OCI-LY3 (cell line): ENCODE data around the gene MBNL1.

ENCODE experiments used
- H2AFZ ChIP-seq: fragments of 200-600, 300-600 bp; shearing (Covaris generic); 2 replicates; pipeline ENCODE4 v1.6.0; 2014; ENCODE audit warnings: antibody characterized with exemption, low read depth, low read length
- H3K27ac ChIP-seq: fragments of 200-600, 300-600 bp; sonication (generic); 2 replicates; pipeline ENCODE4 v1.5.1; 2014; ENCODE audit warnings: mild to moderate bottlenecking, low read length, moderate library complexity, mixed read lengths
- H3K27me3 ChIP-seq: fragments of 200-600, 300-600 bp; sonication (generic); 2 replicates; pipeline ENCODE4 v1.6.1; 2014; ENCODE audit warnings: low read depth, low read length, mixed read lengths
- H3K36me3 ChIP-seq: fragments of 200-600, 300-600 bp; sonication (generic); replicated peaks from 2 replicates; pipeline ENCODE3; 2014; ENCODE audit warnings: low read depth, low read length, mixed read lengths
- H3K4me1 ChIP-seq: fragments of 300-600, 200-600 bp; sonication (generic); 2 replicates; pipeline ENCODE4 v1.6.1; 2014; ENCODE audit warnings: low read length, mixed read lengths
- H3K4me2 ChIP-seq: fragments of 200-600, 300-600 bp; sonication (generic); 2 replicates; pipeline ENCODE4 v1.6.1; 2014; ENCODE audit warnings: low read length, mixed read lengths
- H3K4me3 ChIP-seq: fragments of 300-600, 200-600 bp; sonication (generic); 2 replicates; pipeline ENCODE4 v1.5.1; 2014; ENCODE audit warnings: antibody characterized with exemption, mild to moderate bottlenecking, low read length, moderate library complexity
- H3K79me2 ChIP-seq: fragments of 300-600, 200-600 bp; shearing (Covaris generic); 2 replicates; pipeline ENCODE4 v1.6.1; 2014; ENCODE audit warnings: mild to moderate bottlenecking, low read length, mixed read lengths
- H3K9ac ChIP-seq: fragments of 300-600, 200-600 bp; shearing (Covaris generic); 2 replicates; pipeline ENCODE4 v1.6.0; 2014; ENCODE audit warnings: mild to moderate bottlenecking, low read length, moderate library complexity
- H3K9me3 ChIP-seq: fragments of 200-600, 300-600 bp; shearing (Covaris generic); 2 replicates; pipeline ENCODE4 v1.6.1; 2014; ENCODE audit warnings: low read length, mixed read lengths; ENCODE audit not compliant: insufficient read depth
- H4K20me1 ChIP-seq: fragments of 200-600, 300-600 bp; sonication (generic); 2 replicates; pipeline ENCODE4 v1.6.1; 2016; ENCODE audit warnings: low read length, mixed read lengths; ENCODE audit not compliant: insufficient read depth
- EZH2phosphoT487 ChIP-seq: fragments of 200-600 bp; shearing (Covaris generic); IDR thresholded peaks from 2 replicates; pipeline ENCODE4 v1.6.1; 2018; ENCODE audit warnings: antibody characterized with exemption, mixed run types, low read depth
- TF ChIP-seq, protein P1 (sequence below): fragments of 200-600, 300-600 bp; sonication (generic); IDR thresholded peaks from 2 replicates; pipeline ENCODE4 v1.5.1; 2014; ENCODE audit warnings: antibody characterized with exemption, low read length, low read depth

The MBNL1 gene

DNA sequence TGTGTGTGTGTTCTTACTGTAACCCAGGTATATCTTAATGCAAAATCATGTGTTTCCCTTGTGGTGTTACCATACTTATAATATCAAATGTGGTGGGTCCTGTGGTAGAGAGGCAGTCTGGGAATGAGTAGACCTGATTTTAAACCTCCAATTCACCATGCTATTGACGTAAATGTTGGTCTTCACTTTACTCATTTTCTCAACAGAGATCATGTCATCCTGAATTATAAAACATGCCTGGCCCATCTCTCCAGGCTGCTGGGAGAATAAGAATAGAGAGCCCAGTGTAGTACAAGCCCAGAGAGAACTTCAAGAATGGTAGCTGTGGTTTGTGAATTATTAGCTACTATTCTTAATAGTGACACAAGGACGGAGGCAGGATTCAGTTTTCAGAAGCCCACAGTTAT lies 88.1 kb downstream of the MBNL1 start:
- H3K4me3 ChIP-seq, result no peak overlapping the region
- peaks cover 94% of the 10 kb centered on the region for H3K79me2 ChIP-seq
- H2AFZ ChIP-seq, result no peak overlapping the region
- peak overlapping the region; percentile 13; the same call in 1 of the 2 replicates for H3K4me2 ChIP-seq
- no peaks in the 10 kb centered on the region for H3K9me3 ChIP-seq
- peaks cover 14% of the 10 kb centered on the region for H3K36me3 ChIP-seq
- H3K9ac ChIP-seq, result no peak overlapping the region
- peaks cover 87% of the 10 kb centered on the region for H4K20me1 ChIP-seq
- H3K4me1 ChIP-seq, result peaks cover 39% of the 10 kb centered on the region
- H3K27ac ChIP-seq, result no peak overlapping the region
- H3K27me3 ChIP-seq, result no peaks in the 10 kb centered on the region
- TF ChIP-seq, protein P1, sequence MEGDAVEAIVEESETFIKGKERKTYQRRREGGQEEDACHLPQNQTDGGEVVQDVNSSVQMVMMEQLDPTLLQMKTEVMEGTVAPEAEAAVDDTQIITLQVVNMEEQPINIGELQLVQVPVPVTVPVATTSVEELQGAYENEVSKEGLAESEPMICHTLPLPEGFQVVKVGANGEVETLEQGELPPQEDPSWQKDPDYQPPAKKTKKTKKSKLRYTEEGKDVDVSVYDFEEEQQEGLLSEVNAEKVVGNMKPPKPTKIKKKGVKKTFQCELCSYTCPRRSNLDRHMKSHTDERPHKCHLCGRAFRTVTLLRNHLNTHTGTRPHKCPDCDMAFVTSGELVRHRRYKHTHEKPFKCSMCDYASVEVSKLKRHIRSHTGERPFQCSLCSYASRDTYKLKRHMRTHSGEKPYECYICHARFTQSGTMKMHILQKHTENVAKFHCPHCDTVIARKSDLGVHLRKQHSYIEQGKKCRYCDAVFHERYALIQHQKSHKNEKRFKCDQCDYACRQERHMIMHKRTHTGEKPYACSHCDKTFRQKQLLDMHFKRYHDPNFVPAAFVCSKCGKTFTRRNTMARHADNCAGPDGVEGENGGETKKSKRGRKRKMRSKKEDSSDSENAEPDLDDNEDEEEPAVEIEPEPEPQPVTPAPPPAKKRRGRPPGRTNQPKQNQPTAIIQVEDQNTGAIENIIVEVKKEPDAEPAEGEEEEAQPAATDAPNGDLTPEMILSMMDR, result no peak
- no peak for TF ChIP-seq EZH2phosphoT487

DNA sequence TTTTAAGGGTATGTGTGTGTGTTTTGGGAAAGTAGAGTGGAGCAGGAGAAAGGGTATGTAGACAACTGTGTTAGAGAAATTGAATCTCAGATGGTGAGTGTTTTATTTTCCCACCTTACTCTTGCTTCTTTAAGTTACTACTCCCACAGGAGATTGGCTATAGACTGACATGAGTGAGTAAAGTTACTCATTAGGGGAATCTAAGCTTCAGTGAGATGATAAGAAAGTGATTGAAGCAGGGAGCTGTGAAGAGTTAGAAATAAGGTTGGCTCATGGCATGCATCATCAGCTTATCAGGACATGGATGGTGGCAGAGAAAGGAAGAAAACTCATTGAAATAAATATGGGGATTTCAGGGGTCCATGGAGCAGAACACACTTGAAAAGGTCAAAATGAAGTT lies 88.9 kb downstream of the MBNL1 start:
- H3K27ac ChIP-seq, result no peak overlapping the region
- no peak overlapping the region for H3K9ac ChIP-seq
- H3K4me3 ChIP-seq, result no peak overlapping the region
- no peak overlapping the region; the same call in 1 of the 2 replicates for H3K4me2 ChIP-seq
- no peak for TF ChIP-seq EZH2phosphoT487
- TF ChIP-seq, protein P1, result no peak
- no peak overlapping the region for H2AFZ ChIP-seq
- H3K79me2 ChIP-seq, result peaks cover 94% of the 10 kb centered on the region
- peaks cover 35% of the 10 kb centered on the region for H3K4me1 ChIP-seq
- H3K36me3 ChIP-seq, result peaks cover 18% of the 10 kb centered on the region
- H3K27me3 ChIP-seq, result no peaks in the 10 kb centered on the region
- H4K20me1 ChIP-seq, result peaks cover 87% of the 10 kb centered on the region
- no peaks in the 10 kb centered on the region for H3K9me3 ChIP-seq

DNA sequence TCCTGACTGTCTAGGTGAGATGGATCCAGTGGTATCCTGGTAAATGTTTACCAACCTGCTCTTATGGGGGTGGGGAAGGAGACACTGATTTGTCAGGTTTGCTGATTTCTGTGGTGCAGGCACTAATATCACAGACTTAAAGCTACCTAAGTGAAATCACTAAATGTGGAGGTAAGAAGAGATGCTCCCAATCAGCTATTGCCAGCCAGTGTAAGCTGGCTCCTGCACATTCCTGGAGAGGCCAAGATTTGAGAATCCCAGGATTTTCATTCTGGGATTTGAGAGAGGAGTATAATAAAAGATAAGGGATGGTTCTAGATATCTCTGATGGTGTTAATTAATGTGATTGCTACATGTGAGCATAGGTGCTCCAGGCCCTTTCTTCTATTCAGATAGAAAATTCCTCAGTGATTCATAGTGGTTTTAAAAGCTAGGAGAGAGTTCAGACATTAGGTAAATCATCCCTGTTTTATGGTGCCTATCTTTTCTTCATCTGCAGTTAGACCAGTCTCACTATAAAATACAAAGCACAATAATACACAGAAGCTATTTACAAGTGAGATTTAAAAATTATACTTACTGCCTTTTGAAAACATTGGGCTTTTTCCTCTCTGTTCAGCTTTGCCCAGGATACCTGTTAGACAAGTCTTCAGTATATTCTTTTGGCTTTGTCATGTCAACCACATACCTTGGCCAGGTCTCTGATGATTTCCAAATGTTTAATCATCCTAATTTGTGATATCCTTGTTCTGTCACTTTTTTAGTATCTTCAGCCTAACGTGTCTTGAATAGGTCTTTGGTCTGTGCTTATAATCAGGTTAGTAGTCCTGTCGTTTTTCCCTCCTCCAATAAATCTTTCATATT lies 90.9 kb downstream of the MBNL1 start:
- no peak overlapping the region for H3K27ac ChIP-seq
- TF ChIP-seq, protein P1, result no peak
- TF ChIP-seq EZH2phosphoT487, result no peak
- no peak overlapping the region for H2AFZ ChIP-seq
- H3K9me3 ChIP-seq, result no peaks in the 10 kb centered on the region
- H3K27me3 ChIP-seq, result no peaks in the 10 kb centered on the region
- peaks cover 21% of the 10 kb centered on the region for H3K4me1 ChIP-seq
- no peak overlapping the region for H3K4me3 ChIP-seq
- H3K79me2 ChIP-seq, result peaks cover 94% of the 10 kb centered on the region
- H3K4me2 ChIP-seq, result no peak overlapping the region
- H4K20me1 ChIP-seq, result peaks cover 86% of the 10 kb centered on the region
- peaks cover 17% of the 10 kb centered on the region for H3K36me3 ChIP-seq
- H3K9ac ChIP-seq, result no peak overlapping the region

DNA sequence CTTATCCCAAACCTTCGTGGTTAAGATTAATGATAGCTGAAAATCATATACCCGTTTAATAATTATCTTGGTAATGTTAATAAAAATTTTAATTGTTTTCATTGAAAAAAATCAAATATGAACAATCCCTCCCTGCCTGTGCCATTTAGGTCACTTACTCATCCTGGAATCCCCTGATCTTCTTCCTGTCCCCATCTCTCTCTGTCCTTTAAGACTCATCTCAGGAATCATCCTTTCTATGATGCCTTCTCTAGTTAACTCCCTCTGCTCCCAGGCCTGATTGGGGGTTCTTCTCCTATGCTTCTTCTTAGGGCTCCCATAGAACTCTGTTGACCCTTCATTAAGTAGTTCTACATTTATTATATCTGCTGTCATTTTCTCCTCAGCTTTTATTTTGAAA lies 91.6 kb downstream of the MBNL1 start:
- Histone ChIP-seq H2AFZ (no peak overlapping the region), H3K27me3 (no peaks in the 10 kb centered on the region), H3K4me3 (no peak overlapping the region), H3K36me3 (peaks cover 17% of the 10 kb centered on the region), H3K4me2 (no peak overlapping the region), H4K20me1 (peaks cover 85% of the 10 kb centered on the region), H3K9ac (no peak overlapping the region), H3K9me3 (no peaks in the 10 kb centered on the region), H3K4me1 (peaks cover 21% of the 10 kb centered on the region), H3K79me2 (peaks cover 94% of the 10 kb centered on the region), H3K27ac (no peak overlapping the region)
- TF ChIP-seq, protein P1, result no peak
- TF ChIP-seq EZH2phosphoT487, result no peak
